ENCODE results near the gene NME7. TPM values are rescaled to one million over a fixed set of nuclear protein-coding genes. Genes with fewer than 3 reads are reported as not detected.

The NME7 gene
- polyA plus RNA-seq, 1 experiment: 7.5 TPM

DNA sequence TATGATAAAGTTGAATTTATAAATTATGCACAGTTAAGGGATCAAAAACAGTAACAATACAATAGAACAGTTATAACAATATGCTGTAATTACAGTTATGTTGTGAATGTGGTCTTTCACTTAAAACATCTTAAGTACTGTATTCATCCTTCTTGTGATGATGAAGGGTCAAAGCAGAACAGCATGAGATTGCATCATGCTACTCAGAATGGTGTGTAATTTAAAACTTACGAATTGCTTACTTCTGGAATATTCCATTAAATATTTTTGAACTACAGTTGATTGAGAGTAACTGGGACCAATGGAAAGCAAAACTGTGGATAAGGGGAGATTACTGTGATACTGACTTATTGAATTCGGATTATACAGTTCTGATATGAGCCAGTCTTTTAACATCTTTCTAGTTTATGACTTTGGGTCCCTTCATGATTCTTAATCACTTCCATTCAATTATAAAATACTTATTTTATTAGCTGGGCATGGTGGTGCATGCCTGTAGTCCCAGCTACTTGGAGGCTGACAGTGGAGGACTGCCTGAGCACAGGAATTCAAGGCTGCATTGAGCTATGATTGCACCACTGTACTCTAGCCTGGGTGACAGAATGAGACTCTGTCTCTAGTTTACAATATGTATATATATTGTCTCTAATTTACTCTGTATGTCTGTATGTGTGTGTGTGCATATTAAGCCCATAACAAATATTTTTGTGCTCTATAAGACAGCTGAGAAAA lies 217.9 kb downstream of the NME7 start:
- no peak for DNase-seq (ENCODE audit: low read depth)
- Histone ChIP-seq H3K27me3 (ENCODE audit: control insufficient read depth, insufficient read depth, low read length) (no peaks in the 10 kb centered on the region), H3K36me3 (ENCODE audit: control insufficient read depth, insufficient read depth, low read length) (no peaks in the 10 kb centered on the region), H3K4me3 (ENCODE audit: low read depth, low read length) (no peak overlapping the region)
- ChIA-PET CTCF (interaction anchor here (0.8 kb wide), 1 partner anchor 15 kb away, joined by 3 read pairs; no protein-coding TSS in a partner anchor), POLR2A (no interaction called here)
- TF ChIP-seq, protein P1, sequence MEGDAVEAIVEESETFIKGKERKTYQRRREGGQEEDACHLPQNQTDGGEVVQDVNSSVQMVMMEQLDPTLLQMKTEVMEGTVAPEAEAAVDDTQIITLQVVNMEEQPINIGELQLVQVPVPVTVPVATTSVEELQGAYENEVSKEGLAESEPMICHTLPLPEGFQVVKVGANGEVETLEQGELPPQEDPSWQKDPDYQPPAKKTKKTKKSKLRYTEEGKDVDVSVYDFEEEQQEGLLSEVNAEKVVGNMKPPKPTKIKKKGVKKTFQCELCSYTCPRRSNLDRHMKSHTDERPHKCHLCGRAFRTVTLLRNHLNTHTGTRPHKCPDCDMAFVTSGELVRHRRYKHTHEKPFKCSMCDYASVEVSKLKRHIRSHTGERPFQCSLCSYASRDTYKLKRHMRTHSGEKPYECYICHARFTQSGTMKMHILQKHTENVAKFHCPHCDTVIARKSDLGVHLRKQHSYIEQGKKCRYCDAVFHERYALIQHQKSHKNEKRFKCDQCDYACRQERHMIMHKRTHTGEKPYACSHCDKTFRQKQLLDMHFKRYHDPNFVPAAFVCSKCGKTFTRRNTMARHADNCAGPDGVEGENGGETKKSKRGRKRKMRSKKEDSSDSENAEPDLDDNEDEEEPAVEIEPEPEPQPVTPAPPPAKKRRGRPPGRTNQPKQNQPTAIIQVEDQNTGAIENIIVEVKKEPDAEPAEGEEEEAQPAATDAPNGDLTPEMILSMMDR (IDR thresholded peaks at IDR 0.05; ENCODE audit: insufficient read depth, low read depth, low read length): no peak

- CTCF ChIA-PET: interaction anchor here (0.9 kb wide), 1 partner anchor 11 kb away, joined by 4 read pairs; no protein-coding TSS in a partner anchor
- no peaks in the 10 kb centered on the region for H3K27me3 ChIP-seq (ENCODE audit: control insufficient read depth, insufficient read depth, low read length)
- no peaks in the 10 kb centered on the region for H3K36me3 ChIP-seq (ENCODE audit: control insufficient read depth, insufficient read depth, low read length)
- POLR2A ChIA-PET: no interaction called here
- TF ChIP-seq, protein P1 (IDR thresholded peaks at IDR 0.05; ENCODE audit: insufficient read depth, low read depth, low read length): no peak
- DNase-seq (ENCODE audit: low read depth): no peak
- H3K4me3 ChIP-seq (ENCODE audit: low read depth, low read length): no peak overlapping the region
Observed at GRCh38 chr1:169148472-169149252, 218.9 kb downstream of the NME7 start.

- TF ChIP-seq, protein P1 (IDR thresholded peaks at IDR 0.05; ENCODE audit: insufficient read depth, low read depth, low read length): no peak
- no peak for DNase-seq (ENCODE audit: low read depth)
- H3K36me3 ChIP-seq (ENCODE audit: control insufficient read depth, insufficient read depth, low read length): no peaks in the 10 kb centered on the region
- no peak overlapping the region for H3K4me3 ChIP-seq (ENCODE audit: low read depth, low read length)
- POLR2A ChIA-PET: no interaction called here
- CTCF ChIA-PET: no interaction called here
- no peaks in the 10 kb centered on the region for H3K27me3 ChIP-seq (ENCODE audit: control insufficient read depth, insufficient read depth, low read length)
Observed at GRCh38 chr1:169146576-169147214, 220.9 kb downstream of the NME7 start.

- ChIA-PET CTCF (no interaction called here), POLR2A (no interaction called here)
- Histone ChIP-seq H3K27me3 (ENCODE audit: control insufficient read depth, insufficient read depth, low read length) (no peaks in the 10 kb centered on the region), H3K36me3 (ENCODE audit: control insufficient read depth, insufficient read depth, low read length) (no peaks in the 10 kb centered on the region), H3K4me3 (ENCODE audit: low read depth, low read length) (no peak overlapping the region)
- TF ChIP-seq, protein P1 (IDR thresholded peaks at IDR 0.05; ENCODE audit: insufficient read depth, low read depth, low read length): no peak
- DNase-seq (ENCODE audit: low read depth): no peak
Observed at GRCh38 chr1:169144941-169145626, 222.5 kb downstream of the NME7 start.
